CD14-positive monocyte (primary cell): ENCODE results near the gene CDH9. TPM values are rescaled to one million over a fixed set of nuclear protein-coding genes. Genes with fewer than 3 reads are reported as not detected.

Experiments
- DNase-seq, 3 donors: peaks; one replicate each; pipeline ENCODE4 v3.0.0-alpha.2; 2011 to 2022
- H2AFZ ChIP-seq: 2 replicates; pipeline ENCODE4 v1.6.0; 2012; ENCODE audit warnings: mild to moderate bottlenecking, low read depth, low read length, inconsistent platforms; ENCODE audit not compliant: insufficient read depth, poor library complexity, severe bottlenecking
- H3K27ac ChIP-seq, 2 donors: 1 replicate in 1 of 2; 2 replicates in 1 of 2; pipeline ENCODE4 v1.5.1; 2012 to 2013; ENCODE audit warnings: low read length in 2 of 2, control low read depth in 1 of 2, inconsistent platforms in 1 of 2, low read depth in 1 of 2, mild to moderate bottlenecking in 1 of 2
- H3K27me3 ChIP-seq, 2 donors: one replicate each; pipeline versions ENCODE4 v1.6.0 to v1.6.1; 2011 to 2013; ENCODE audit warnings: low read length in 2 of 2; ENCODE audit not compliant: control insufficient read depth in 2 of 2, insufficient read depth in 2 of 2
- H3K36me3 ChIP-seq, 2 donors: replicated peaks in 1 of 2; 1 replicate in 1 of 2; 2 replicates in 1 of 2; pipeline versions ENCODE4 v1.5.1 to v1.6.1; 2012 to 2013; ENCODE audit warnings: low read length in 2 of 2, control low read depth in 1 of 2, inconsistent platforms in 1 of 2, mild to moderate bottlenecking in 1 of 2; ENCODE audit not compliant: insufficient read depth in 2 of 2, control insufficient read depth in 1 of 2
- H3K4me1 ChIP-seq, 2 donors: 1 replicate in 1 of 2; 2 replicates in 1 of 2; pipeline versions ENCODE4 v1.5.1 to v1.6.1; 2012 to 2013; ENCODE audit warnings: low read length in 2 of 2, control low read depth in 1 of 2, inconsistent platforms in 1 of 2, mild to moderate bottlenecking in 1 of 2, moderate library complexity in 1 of 2; ENCODE audit not compliant: insufficient read depth in 2 of 2, control insufficient read depth in 1 of 2
- H3K4me2 ChIP-seq: replicated peaks from 2 replicates; pipeline ENCODE3; 2012; ENCODE audit warnings: low read length, moderate library complexity, mild to moderate bottlenecking; ENCODE audit not compliant: poor library complexity, severe bottlenecking; ENCODE audit errors: extremely low read depth
- H3K4me3 ChIP-seq, 3 experiments: fragments of 200-600 bp in 1 of 3; sonication (generic) in 1 of 3; replicated peaks in 1 of 3; 1 replicate in 2 of 3; 2 replicates in 1 of 3; pipeline ENCODE4 v1.5.1; 2011 to 2013; ENCODE audit warnings: low read length in 3 of 3, mild to moderate bottlenecking in 3 of 3, control low read depth in 2 of 3, low read depth in 2 of 3, inconsistent platforms in 1 of 3, moderate library complexity in 1 of 3
- H3K79me2 ChIP-seq: 2 replicates; pipeline ENCODE4 v1.6.0; 2012; ENCODE audit warnings: mild to moderate bottlenecking, control low read depth, inconsistent platforms, low read length, moderate library complexity; ENCODE audit not compliant: insufficient read depth
- H3K9ac ChIP-seq: 2 replicates; pipeline ENCODE4 v1.6.0; 2017; ENCODE audit warnings: low read length, mild to moderate bottlenecking; ENCODE audit not compliant: insufficient read depth, poor library complexity, severe bottlenecking
- H3K9me3 ChIP-seq, 2 donors: replicated peaks in 1 of 2; 1 replicate in 1 of 2; 2 replicates in 1 of 2; pipeline versions ENCODE4 v1.5.1 to v1.6.1; 2012 to 2013; ENCODE audit warnings: low read length in 2 of 2, control low read depth in 1 of 2; ENCODE audit not compliant: control insufficient read depth in 1 of 2, insufficient read depth in 1 of 2
- H4K20me1 ChIP-seq: 2 replicates; pipeline ENCODE4 v1.6.0; 2012; ENCODE audit warnings: mild to moderate bottlenecking, low read length, control low read depth, moderate library complexity; ENCODE audit not compliant: insufficient read depth
- H3K27ac Mint-ChIP-seq, 7 donors: one replicate each; pipeline ENCODE4 v1.8.0; 2020; ENCODE audit warnings: mild to moderate bottlenecking in 7 of 7, mixed read lengths in 7 of 7, moderate library complexity in 6 of 7, inconsistent platforms in 2 of 7
- H3K27me3 Mint-ChIP-seq, 3 donors: one replicate each; pipeline ENCODE4 v1.8.0; 2021 to 2022; ENCODE audit warnings: low read depth in 3 of 3, mild to moderate bottlenecking in 3 of 3, mixed read lengths in 3 of 3, moderate library complexity in 3 of 3, inconsistent platforms in 1 of 3
- H3K36me3 Mint-ChIP-seq, 2 donors: one replicate each; pipeline ENCODE4 v1.8.0; 2020; ENCODE audit warnings: mixed read lengths in 2 of 2, inconsistent platforms in 1 of 2, mild to moderate bottlenecking in 1 of 2
- H3K4me1 Mint-ChIP-seq: one replicate; pipeline ENCODE4 v1.8.0; 2020; ENCODE audit warnings: mild to moderate bottlenecking, mixed read lengths
- H3K4me3 Mint-ChIP-seq, 2 donors: one replicate each; pipeline ENCODE4 v1.8.0; 2020; ENCODE audit warnings: mild to moderate bottlenecking in 2 of 2, mixed read lengths in 2 of 2, moderate library complexity in 1 of 2
- H3K9me3 Mint-ChIP-seq, 7 donors: one replicate each; pipeline ENCODE4 v1.8.0; 2020 to 2022; ENCODE audit warnings: mixed read lengths in 7 of 7, mild to moderate bottlenecking in 6 of 7, moderate library complexity in 6 of 7, inconsistent platforms in 2 of 7
- WGBS: methylation state at CpG from one replicate; pipeline ENCODE4 v1.1.5; 2013; ENCODE audit warnings: missing lambda C conversion rate; ENCODE audit not compliant: insufficient coverage; 5-methylcytosine and 5-hydroxymethylcytosine counted together
- intact Hi-C, 2 donors: fragments of 100-400 bp; cut with micrococcal nuclease; formaldehyde crosslinking; loops; one replicate each; pipeline versions ENCODE4 v1.15.0 to v1.15.1; 2023
- polyA plus RNA-seq, 3 donors: library from polyadenylated mRNA; depleted of rRNA in 1 of 3; unstranded in 2 of 3; stranded (reverse) in 1 of 3; fragments of 300-500 nt in 2 of 3; fragments of >200 nt in 1 of 3; fragmentation: Illumina TruSeq in 2 of 3; gene quantifications; 1 replicate in 2 of 3; 2 replicates in 1 of 3; pipeline ENCODE4 v1.2.3, GENCODE V29; 2012 to 2021
- TF ChIP-seq, protein P1 (sequence below): fragments of 200-600 bp; IDR thresholded peaks from one replicate; pipeline ENCODE4 v1.8.0; 2022; ENCODE audit warnings: antibody characterized with exemption, mild to moderate bottlenecking

CDH9 gene
- polyA plus RNA-seq, 3 donors, result not detected

DNA sequence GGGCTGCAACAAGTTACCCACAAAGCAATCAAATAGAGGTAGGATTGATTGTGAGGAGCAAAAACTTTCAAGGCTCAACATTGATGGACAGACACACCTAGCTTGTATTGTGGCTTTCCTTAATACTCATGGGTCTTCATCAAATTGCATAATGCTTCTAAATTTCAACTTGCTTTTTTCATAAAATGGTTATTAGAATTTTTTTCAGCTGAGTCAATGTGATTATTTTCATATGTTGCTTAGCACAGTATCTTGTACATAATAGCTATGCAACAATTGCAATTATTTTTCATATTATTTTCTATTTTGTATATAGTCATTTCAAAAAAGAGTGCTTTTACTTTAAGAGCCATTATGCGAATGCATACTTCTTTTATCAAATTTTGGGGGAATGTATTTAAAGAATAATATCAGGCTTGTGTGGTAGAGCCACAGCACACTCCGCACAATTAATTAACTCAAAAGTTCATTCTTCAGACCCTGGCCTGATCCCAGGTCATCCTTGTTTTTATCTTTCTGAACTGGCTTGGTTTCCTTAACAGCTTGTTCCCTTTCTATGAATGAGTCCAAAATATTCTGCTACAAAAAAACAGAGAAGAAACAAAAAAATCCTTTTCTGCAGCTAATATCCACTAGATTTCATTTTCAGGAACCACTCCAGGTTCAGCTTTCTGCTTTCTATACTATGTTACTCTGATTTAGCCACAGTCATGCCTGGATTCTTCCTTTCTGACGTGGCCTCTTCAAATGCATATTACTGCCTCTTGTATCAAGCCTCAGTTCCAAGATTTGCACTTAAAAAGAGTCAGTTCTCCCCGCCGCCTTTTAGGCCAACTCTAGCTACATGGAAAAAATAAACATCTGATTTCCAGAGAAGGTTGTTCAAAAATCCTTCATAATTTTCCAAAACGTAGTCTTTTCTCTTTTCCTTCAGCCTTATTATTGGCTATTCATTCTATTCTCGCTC is 45.3 kb upstream of the CDH9 start:
- H3K9me3 ChIP-seq, result peaks cover 3 to 13% of the 10 kb centered on the region in 2 donors
- H3K9ac ChIP-seq, result no peak overlapping the region
- no peak overlapping the region for H3K27ac ChIP-seq
- H2AFZ ChIP-seq, result no peak overlapping the region
- no peak overlapping the region for H3K27ac Mint-ChIP-seq
- no peaks in the 10 kb centered on the region for H3K4me1 Mint-ChIP-seq
- H3K4me1 ChIP-seq, result no peaks in the 10 kb centered on the region
- no peak overlapping the region for H3K4me3 ChIP-seq
- H4K20me1 ChIP-seq, result no peaks in the 10 kb centered on the region
- no peaks in the 10 kb centered on the region for H3K36me3 ChIP-seq
- DNase-seq, result no peak
- no peaks in the 10 kb centered on the region for H3K79me2 ChIP-seq
- H3K27me3 Mint-ChIP-seq, result no peaks in the 10 kb centered on the region
- H3K36me3 Mint-ChIP-seq, result no peaks in the 10 kb centered on the region
- TF ChIP-seq, protein P1, sequence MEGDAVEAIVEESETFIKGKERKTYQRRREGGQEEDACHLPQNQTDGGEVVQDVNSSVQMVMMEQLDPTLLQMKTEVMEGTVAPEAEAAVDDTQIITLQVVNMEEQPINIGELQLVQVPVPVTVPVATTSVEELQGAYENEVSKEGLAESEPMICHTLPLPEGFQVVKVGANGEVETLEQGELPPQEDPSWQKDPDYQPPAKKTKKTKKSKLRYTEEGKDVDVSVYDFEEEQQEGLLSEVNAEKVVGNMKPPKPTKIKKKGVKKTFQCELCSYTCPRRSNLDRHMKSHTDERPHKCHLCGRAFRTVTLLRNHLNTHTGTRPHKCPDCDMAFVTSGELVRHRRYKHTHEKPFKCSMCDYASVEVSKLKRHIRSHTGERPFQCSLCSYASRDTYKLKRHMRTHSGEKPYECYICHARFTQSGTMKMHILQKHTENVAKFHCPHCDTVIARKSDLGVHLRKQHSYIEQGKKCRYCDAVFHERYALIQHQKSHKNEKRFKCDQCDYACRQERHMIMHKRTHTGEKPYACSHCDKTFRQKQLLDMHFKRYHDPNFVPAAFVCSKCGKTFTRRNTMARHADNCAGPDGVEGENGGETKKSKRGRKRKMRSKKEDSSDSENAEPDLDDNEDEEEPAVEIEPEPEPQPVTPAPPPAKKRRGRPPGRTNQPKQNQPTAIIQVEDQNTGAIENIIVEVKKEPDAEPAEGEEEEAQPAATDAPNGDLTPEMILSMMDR, result no peak
- H3K27me3 ChIP-seq, result no peaks in the 10 kb centered on the region
- peaks cover 2 to 7% (median 6%) of the 10 kb centered on the region in 7 donors for H3K9me3 Mint-ChIP-seq
- 92% methylated on average over 3 of the region's 7 CpGs for WGBS
- H3K4me3 Mint-ChIP-seq, result no peak overlapping the region
- intact Hi-C loops, result no loop called here
- no peak overlapping the region for H3K4me2 ChIP-seq

DNA sequence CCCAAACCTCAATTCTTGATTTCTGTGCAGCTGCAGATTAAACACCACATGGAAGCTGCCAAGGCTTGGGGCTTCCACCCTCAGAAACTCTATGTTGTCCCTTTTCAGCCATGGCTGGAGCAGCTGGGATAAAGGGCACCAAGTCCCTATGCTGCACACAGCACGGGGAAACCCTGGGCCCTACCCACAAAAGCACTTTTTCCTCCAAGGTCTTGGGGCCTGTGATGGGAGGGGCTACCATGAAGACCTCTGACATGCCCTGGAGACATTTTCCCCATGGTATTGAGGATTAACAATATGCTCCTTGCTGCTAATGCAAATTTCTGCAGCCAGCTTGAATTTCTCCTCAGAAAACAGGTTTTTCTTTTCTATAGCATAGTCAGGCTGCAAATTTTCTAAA is 41.8 kb upstream of the CDH9 start:
- Histone ChIP-seq H3K9me3 (peaks cover 3 to 13% of the 10 kb centered on the region in 2 donors), H3K79me2 (no peaks in the 10 kb centered on the region), H2AFZ (no peak overlapping the region), H3K4me2 (no peak overlapping the region), H3K9ac (no peak overlapping the region), H3K4me1 (no peaks in the 10 kb centered on the region), H3K27ac (no peak overlapping the region), H3K27me3 (no peaks in the 10 kb centered on the region), H3K4me3 (no peak overlapping the region), H3K36me3 (no peaks in the 10 kb centered on the region), H4K20me1 (no peaks in the 10 kb centered on the region)
- Mint-ChIP-seq H3K27me3 (no peaks in the 10 kb centered on the region), H3K27ac (no peak overlapping the region), H3K9me3 (peaks cover 3 to 17% (median 9%) of the 10 kb centered on the region in 7 donors), H3K4me1 (no peaks in the 10 kb centered on the region), H3K36me3 (no peaks in the 10 kb centered on the region), H3K4me3 (no peak overlapping the region)
- TF ChIP-seq, protein P1, result no peak
- intact Hi-C loops, result no loop called here
- no peak for DNase-seq
- no CpG with 5 or more reads among the region's 1 CpG for WGBS
